Measurements from ENCODE around the gene KNSTRN.

DNA sequence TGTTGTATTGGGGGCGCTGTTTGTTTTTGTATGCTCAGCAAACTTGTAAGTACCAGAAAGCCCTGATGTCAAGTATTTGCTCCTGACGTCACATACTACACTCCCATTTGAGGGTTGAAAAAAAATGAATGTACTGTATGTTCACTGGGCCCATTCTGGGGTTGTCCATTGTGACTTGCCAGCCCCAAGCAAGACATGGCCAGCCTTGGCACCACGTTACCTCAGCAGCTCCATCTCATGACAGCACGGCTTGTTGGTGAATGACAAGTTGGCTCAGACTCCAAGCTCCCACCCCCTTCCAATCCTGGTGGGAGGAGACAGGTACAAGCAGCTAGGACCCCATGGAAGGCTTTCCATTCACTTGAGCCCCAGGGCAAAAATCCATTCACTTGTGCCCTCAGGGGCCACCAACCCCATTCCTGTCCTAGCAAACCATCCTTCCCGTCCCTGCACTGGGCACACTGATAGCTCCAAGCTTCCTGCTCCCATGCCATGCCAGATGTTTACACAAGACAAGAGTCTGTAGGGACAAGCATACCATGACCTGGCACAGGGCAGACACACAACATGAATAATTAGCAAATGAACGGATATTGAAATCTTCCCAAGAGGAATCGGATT lies 30.1 kb upstream of the KNSTRN start:
- TF ChIP-seq CTCF (conservative IDR thresholded peaks at IDR 0.05) = no peak
- TF ChIP-seq ZFX (IDR thresholded peaks at IDR 0.05) = no peak
